KOPT-K1 (cell line): ENCODE measurements around the gene DNTT.

ENCODE experiments used
- H3K27ac ChIP-seq: fragments of 200-600 bp; sonication (generic); 2 replicates; pipeline ENCODE4 v1.5.1; 2016; ENCODE audit warnings: antibody characterized with exemption, mild to moderate bottlenecking, low read depth, low read length; ENCODE audit not compliant: poor library complexity, severe bottlenecking
- H3K36me3 ChIP-seq: fragments of 200-600 bp; sonication (generic); 2 replicates; pipeline ENCODE4 v1.5.1; 2017; ENCODE audit warnings: antibody characterized with exemption, mild to moderate bottlenecking, low read length, moderate library complexity; ENCODE audit not compliant: insufficient read depth
- H3K9me3 ChIP-seq: fragments of 200-600 bp; sonication (generic); 2 replicates; pipeline ENCODE4 v1.5.1; 2017; ENCODE audit warnings: antibody characterized with exemption, low read length, mild to moderate bottlenecking; ENCODE audit not compliant: insufficient read depth, poor library complexity, severe bottlenecking

The DNTT gene

GRCh38 chr10:96366508-96366907, 62.3 kb downstream of the DNTT start:
- Histone ChIP-seq H3K9me3 (no peaks in the 10 kb centered on the region), H3K36me3 (no peaks in the 10 kb centered on the region), H3K27ac (no peak overlapping the region)

- H3K9me3 ChIP-seq = no peaks in the 10 kb centered on the region
- no peaks in the 10 kb centered on the region for H3K36me3 ChIP-seq
- H3K27ac ChIP-seq = no peak overlapping the region
Observed at GRCh38 chr10:96367470-96367869, 63.2 kb downstream of the DNTT start.

- Histone ChIP-seq H3K36me3 (no peaks in the 10 kb centered on the region), H3K27ac (no peak overlapping the region), H3K9me3 (no peaks in the 10 kb centered on the region)
Observed at GRCh38 chr10:96368971-96369370, 64.7 kb downstream of the DNTT start.

GRCh38 chr10:96369890-96370583, 65.8 kb downstream of the DNTT start:
- Histone ChIP-seq H3K27ac (no peak overlapping the region), H3K36me3 (no peaks in the 10 kb centered on the region), H3K9me3 (no peaks in the 10 kb centered on the region)

GRCh38 chr10:96370584-96371157, 66.4 kb downstream of the DNTT start:
- H3K27ac ChIP-seq = no peak overlapping the region
- no peaks in the 10 kb centered on the region for H3K9me3 ChIP-seq
- no peaks in the 10 kb centered on the region for H3K36me3 ChIP-seq

GRCh38 chr10:96371356-96371755, 67.1 kb downstream of the DNTT start:
- Histone ChIP-seq H3K9me3 (no peaks in the 10 kb centered on the region), H3K27ac (no peak overlapping the region)

GRCh38 chr10:96374004-96374403, 69.8 kb downstream of the DNTT start:
- Histone ChIP-seq H3K36me3 (no peaks in the 10 kb centered on the region), H3K9me3 (no peaks in the 10 kb centered on the region), H3K27ac (no peak overlapping the region)

More at GRCh38 chr10:96371356-96371755, 67.1 kb downstream of the DNTT start:
- H3K36me3 ChIP-seq = no peaks in the 10 kb centered on the region

- Histone ChIP-seq H3K9me3 (no peaks in the 10 kb centered on the region), H3K27ac (no peak overlapping the region), H3K36me3 (no peaks in the 10 kb centered on the region)
Observed at GRCh38 chr10:96374639-96374984, 70.4 kb downstream of the DNTT start.

- Histone ChIP-seq H3K27ac (no peak overlapping the region), H3K36me3 (no peaks in the 10 kb centered on the region), H3K9me3 (no peaks in the 10 kb centered on the region)
Observed at GRCh38 chr10:96374985-96375830, 71.0 kb downstream of the DNTT start.

GRCh38 chr10:96376483-96376882, 72.2 kb downstream of the DNTT start:
- Histone ChIP-seq H3K27ac (no peak overlapping the region), H3K36me3 (no peaks in the 10 kb centered on the region), H3K9me3 (no peaks in the 10 kb centered on the region)

GRCh38 chr10:96377816-96378294, 73.6 kb downstream of the DNTT start:
- Histone ChIP-seq H3K9me3 (no peaks in the 10 kb centered on the region), H3K27ac (no peak overlapping the region), H3K36me3 (no peaks in the 10 kb centered on the region)

GRCh38 chr10:96378741-96379140, 74.5 kb downstream of the DNTT start:
- no peak overlapping the region for H3K27ac ChIP-seq

GRCh38 chr10:96379758-96380157, 75.5 kb downstream of the DNTT start:
- H3K9me3 ChIP-seq = no peaks in the 10 kb centered on the region
- no peaks in the 10 kb centered on the region for H3K36me3 ChIP-seq
- no peak overlapping the region for H3K27ac ChIP-seq

More at GRCh38 chr10:96378741-96379140, 74.5 kb downstream of the DNTT start:
- no peaks in the 10 kb centered on the region for H3K36me3 ChIP-seq
- H3K9me3 ChIP-seq = no peaks in the 10 kb centered on the region

GRCh38 chr10:96380821-96381220, 76.6 kb downstream of the DNTT start:
- H3K9me3 ChIP-seq = no peaks in the 10 kb centered on the region
- H3K27ac ChIP-seq = no peak overlapping the region
- no peaks in the 10 kb centered on the region for H3K36me3 ChIP-seq

GRCh38 chr10:96384506-96384905, 80.3 kb downstream of the DNTT start:
- Histone ChIP-seq H3K27ac (no peak overlapping the region), H3K36me3 (no peaks in the 10 kb centered on the region), H3K9me3 (no peaks in the 10 kb centered on the region)
